ENCODE results near the gene SYT5. TPM values are rescaled to one million over a fixed set of nuclear protein-coding genes. Genes with fewer than 3 reads are reported as not detected.

SYT5 gene
- total and polyA plus RNA-seq, 2 of the 13 experiments (the other 11 are each of a cell fraction or from before 2014, with no cell fraction given): not detected

DNA sequence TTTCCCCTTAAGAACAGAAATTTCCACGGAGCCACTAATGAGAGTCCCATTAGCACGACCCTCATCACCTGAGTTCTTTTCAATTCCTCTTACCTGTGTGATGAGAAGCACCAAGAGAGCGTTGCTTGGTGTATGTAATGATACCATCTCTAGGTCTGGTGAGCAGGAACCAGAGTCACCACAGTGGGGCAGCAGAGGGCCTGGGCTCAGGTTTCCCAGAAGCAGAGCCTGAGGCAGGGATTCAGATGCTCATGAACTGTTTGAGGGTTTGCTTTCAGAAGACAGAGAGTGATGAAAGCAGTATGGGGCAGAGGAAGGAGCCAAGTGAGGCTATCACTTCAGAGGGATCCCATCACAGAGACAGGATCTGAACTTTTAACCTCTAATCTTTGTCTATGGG, 32.4 kb upstream of the SYT5 start (continued):
- TF ChIP-seq PHF5A (CRISPR knock-in tag; IDR thresholded peaks at IDR 0.05; ENCODE audit: low read depth, unreplicated experiment): no peak
- TF ChIP-seq ZNF530 (CRISPR knock-in tag; IDR thresholded peaks at IDR 0.05; ENCODE audit: low read depth): no peak
- no peak for TF ChIP-seq ZNF781 (CRISPR knock-in tag; IDR thresholded peaks at IDR 0.05; ENCODE audit: borderline replicate concordance, not compliant biosample characterization)
- TF ChIP-seq ZNF660 (CRISPR knock-in tag; IDR thresholded peaks at IDR 0.05; ENCODE audit: borderline replicate concordance, low read depth): no peak
- no peak for TF ChIP-seq KAT2B (IDR thresholded peaks at IDR 0.05; ENCODE audit: borderline replicate concordance, low read depth, low read length)
- no peak for TF ChIP-seq SOX6 (IDR thresholded peaks at IDR 0.05)
- no peak for TF ChIP-seq SOX6 (CRISPR knock-in tag; IDR thresholded peaks at IDR 0.05)
- no peak for TF ChIP-seq HMGA1 (CRISPR knock-in tag; conservative IDR thresholded peaks at IDR 0.05)
- TF ChIP-seq ATF1 (CRISPR knock-in tag; IDR thresholded peaks at IDR 0.05): no peak
- TF ChIP-seq STAT5B (CRISPR knock-in tag; IDR thresholded peaks at IDR 0.05): no peak
- TF ChIP-seq HOXA5 (CRISPR knock-in tag; IDR thresholded peaks at IDR 0.05): no peak
- TF ChIP-seq ZNF558 (CRISPR knock-in tag; IDR thresholded peaks at IDR 0.05; ENCODE audit: borderline replicate concordance): no peak
- no peak for TF ChIP-seq CREM (IDR thresholded peaks at IDR 0.05)
- TF ChIP-seq CREM (CRISPR knock-in tag; IDR thresholded peaks at IDR 0.05): no peak
- TF ChIP-seq ZNF124 (CRISPR knock-in tag; IDR thresholded peaks at IDR 0.05): no peak
- no peak for TF ChIP-seq FOXK2 (IDR thresholded peaks at IDR 0.05)
- no peak for TF ChIP-seq ZNF331 (CRISPR knock-in tag; IDR thresholded peaks at IDR 0.05)
- TF ChIP-seq, protein P1, sequence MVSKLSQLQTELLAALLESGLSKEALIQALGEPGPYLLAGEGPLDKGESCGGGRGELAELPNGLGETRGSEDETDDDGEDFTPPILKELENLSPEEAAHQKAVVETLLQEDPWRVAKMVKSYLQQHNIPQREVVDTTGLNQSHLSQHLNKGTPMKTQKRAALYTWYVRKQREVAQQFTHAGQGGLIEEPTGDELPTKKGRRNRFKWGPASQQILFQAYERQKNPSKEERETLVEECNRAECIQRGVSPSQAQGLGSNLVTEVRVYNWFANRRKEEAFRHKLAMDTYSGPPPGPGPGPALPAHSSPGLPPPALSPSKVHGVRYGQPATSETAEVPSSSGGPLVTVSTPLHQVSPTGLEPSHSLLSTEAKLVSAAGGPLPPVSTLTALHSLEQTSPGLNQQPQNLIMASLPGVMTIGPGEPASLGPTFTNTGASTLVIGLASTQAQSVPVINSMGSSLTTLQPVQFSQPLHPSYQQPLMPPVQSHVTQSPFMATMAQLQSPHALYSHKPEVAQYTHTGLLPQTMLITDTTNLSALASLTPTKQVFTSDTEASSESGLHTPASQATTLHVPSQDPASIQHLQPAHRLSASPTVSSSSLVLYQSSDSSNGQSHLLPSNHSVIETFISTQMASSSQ (IDR thresholded peaks at IDR 0.05; ENCODE audit: low read depth): no peak
- TF ChIP-seq, protein P1 (CRISPR knock-in tag; IDR thresholded peaks at IDR 0.05; ENCODE audit: borderline replicate concordance): no peak
- no peak for TF ChIP-seq IRF1 (CRISPR knock-in tag; IDR thresholded peaks at IDR 0.05; ENCODE audit: low read depth)
- no peak for TF ChIP-seq HMG20A (CRISPR knock-in tag; IDR thresholded peaks at IDR 0.05; ENCODE audit: borderline replicate concordance)
- no peak for TF ChIP-seq THAP7 (CRISPR knock-in tag; IDR thresholded peaks at IDR 0.05)
- no peak for TF ChIP-seq ZBTB7A (CRISPR knock-in tag; IDR thresholded peaks at IDR 0.05)
- TF ChIP-seq JDP2 (CRISPR knock-in tag; IDR thresholded peaks at IDR 0.05; ENCODE audit: borderline replicate concordance): no peak
- TF ChIP-seq, protein P2, sequence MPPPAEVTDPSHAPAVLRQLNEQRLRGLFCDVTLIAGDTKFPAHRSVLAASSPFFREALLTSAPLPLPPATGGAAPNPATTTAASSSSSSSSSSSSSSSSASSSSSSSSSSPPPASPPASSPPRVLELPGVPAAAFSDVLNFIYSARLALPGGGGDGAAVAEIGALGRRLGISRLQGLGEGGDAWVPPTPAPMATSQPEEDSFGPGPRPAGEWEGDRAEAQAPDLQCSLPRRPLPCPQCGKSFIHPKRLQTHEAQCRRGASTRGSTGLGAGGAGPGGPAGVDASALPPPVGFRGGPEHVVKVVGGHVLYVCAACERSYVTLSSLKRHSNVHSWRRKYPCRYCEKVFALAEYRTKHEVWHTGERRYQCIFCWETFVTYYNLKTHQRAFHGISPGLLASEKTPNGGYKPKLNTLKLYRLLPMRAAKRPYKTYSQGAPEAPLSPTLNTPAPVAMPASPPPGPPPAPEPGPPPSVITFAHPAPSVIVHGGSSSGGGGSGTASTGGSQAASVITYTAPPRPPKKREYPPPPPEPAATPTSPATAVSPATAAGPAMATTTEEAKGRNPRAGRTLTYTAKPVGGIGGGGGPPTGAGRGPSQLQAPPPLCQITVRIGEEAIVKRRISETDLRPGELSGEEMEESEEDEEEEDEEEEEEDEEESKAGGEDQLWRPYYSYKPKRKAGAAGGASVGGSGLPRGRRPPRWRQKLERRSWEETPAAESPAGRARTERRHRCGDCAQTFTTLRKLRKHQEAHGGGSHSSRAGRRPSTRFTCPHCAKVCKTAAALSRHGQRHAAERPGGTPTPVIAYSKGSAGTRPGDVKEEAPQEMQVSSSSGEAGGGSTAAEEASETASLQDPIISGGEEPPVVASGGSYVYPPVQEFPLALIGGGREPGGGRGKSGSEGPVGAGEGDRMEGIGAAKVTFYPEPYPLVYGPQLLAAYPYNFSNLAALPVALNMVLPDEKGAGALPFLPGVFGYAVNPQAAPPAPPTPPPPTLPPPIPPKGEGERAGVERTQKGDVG (CRISPR knock-in tag; IDR thresholded peaks at IDR 0.05; ENCODE audit: borderline replicate concordance): no peak
